Measurements from ENCODE around the gene TAS2R39. TPM values are rescaled to one million over a fixed set of nuclear protein-coding genes. Genes with fewer than 3 reads are reported as not detected.

TAS2R39 gene
- total and polyA plus RNA-seq, 2 experiments from 2014 or later: not detected

DNA sequence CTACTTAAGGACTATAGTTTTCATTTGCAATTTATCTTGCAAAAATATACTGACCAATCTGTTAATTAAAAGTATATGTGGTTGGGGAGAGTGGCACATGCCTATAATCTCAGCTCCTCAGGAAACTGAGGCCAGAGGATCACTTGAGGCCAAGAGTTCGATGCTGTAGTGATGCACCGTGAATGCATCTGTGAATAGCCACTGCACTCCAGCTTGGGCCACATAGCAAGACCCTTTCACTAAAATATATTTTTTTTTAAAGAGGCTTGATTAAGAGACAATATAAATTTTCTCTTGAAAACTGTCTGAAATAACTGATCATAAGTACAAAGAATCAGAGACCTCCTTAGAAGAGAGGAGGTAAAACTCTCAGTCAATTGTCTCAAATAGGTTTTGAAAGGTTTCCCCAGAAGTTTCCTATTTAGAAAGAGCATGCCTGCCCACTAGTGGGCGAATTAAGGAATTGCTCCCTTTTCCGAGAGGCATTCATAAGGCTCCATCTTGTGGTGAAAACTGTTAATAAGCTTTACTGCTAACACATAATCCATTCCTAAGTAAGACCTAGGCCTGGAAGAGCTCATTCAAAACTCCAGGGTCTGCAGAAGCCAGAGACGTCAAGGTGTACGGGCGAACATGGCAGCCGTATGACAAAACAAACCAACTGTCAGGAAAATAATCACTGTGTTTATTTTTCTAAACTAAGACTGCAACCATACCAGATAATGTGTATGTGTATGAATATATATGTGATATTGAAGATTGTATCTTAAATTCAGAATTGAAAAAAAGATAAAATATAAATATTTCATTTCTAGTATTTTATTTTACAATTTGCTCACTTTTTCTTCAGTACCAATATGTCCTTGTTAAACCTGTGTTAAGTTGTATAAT lies 31.8 kb downstream of the TAS2R39 start:
- Histone ChIP-seq H3K27ac (no peak overlapping the region), H4K20me1 (ENCODE audit: insufficient read depth) (no peaks in the 10 kb centered on the region), H3K27me3 (replicated peaks; ENCODE audit: insufficient read depth) (peaks cover 5% of the 10 kb centered on the region), H3K36me3 (ENCODE audit: low read depth) (no peaks in the 10 kb centered on the region), H3K9me2 (ENCODE audit: insufficient read depth) (no peaks in the 10 kb centered on the region), H3K4me3 (no peak overlapping the region), H3F3A (ENCODE audit: insufficient read depth) (peaks cover 10% of the 10 kb centered on the region; the same call in 1 of the 2 replicates), H3K4me2 (ENCODE audit: unreplicated experiment) (no peak overlapping the region), H2AFZ (no peak overlapping the region), H3K9ac (no peak overlapping the region), H3K9me3 (ENCODE audit: low read depth) (no peaks in the 10 kb centered on the region), H3K79me2 (ENCODE audit: insufficient read depth) (no peaks in the 10 kb centered on the region), H3K4me1 (ENCODE audit: insufficient read depth) (peaks cover 7% of the 10 kb centered on the region; the same call in 1 of the 2 replicates)
- in situ Hi-C loops (cut with MboI): loop anchor here (5.0 to 10.0 kb wide), 2 partner anchors 208 to 340 kb away; no protein-coding TSS in a partner anchor
- DNase-seq: peak; percentile 87
- 3 to 4% methylated on average over 8 of the region's 8 CpGs for WGBS, 2 experiments (ENCODE audit: low coverage in 1 of 2, low lambda C conversion rate in 2 of 2, missing lambda C conversion rate in 2 of 2)
- no peak for TF ChIP-seq EZH2phosphoT487 (IDR thresholded peaks at IDR 0.05; ENCODE audit: insufficient read depth, low read depth)
- TF ChIP-seq EZH2 (IDR thresholded peaks at IDR 0.05; ENCODE audit: insufficient read depth, poor library complexity, severe bottlenecking): no peak

DNA sequence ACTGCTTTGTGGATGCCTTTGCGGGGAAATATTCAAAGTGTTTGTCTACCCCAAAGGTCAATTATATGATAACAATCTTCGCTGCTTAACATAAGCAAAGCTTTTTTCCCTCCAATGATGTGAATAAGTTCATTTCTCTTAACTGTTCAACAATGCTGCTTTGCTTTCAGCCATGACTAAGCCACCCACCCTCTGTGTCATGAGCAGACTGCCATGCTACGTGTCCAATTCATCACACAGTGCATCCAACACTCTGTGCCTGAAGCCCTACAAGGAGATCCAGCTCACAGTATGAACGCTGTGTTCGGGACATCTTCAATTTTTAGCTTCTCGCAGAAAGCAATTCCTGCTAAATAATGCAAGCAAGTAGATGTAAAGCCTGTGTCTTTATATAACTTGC lies 32.9 kb downstream of the TAS2R39 start:
- TF ChIP-seq EZH2phosphoT487 (IDR thresholded peaks at IDR 0.05; ENCODE audit: insufficient read depth, low read depth): no peak
- TF ChIP-seq EZH2 (IDR thresholded peaks at IDR 0.05; ENCODE audit: insufficient read depth, poor library complexity, severe bottlenecking): no peak
- Histone ChIP-seq H4K20me1 (ENCODE audit: insufficient read depth) (no peaks in the 10 kb centered on the region), H3F3A (ENCODE audit: insufficient read depth) (peaks cover 10% of the 10 kb centered on the region; the same call in 1 of the 2 replicates), H3K79me2 (ENCODE audit: insufficient read depth) (no peaks in the 10 kb centered on the region), H3K4me1 (ENCODE audit: insufficient read depth) (peaks cover 7% of the 10 kb centered on the region; the same call in 1 of the 2 replicates), H3K4me2 (ENCODE audit: unreplicated experiment) (no peak overlapping the region), H2AFZ (0 out of 2 replicates have a peak overlapping the region, but pooled peaks have one; percentile 4), H3K27me3 (replicated peaks; ENCODE audit: insufficient read depth) (peaks cover 8% of the 10 kb centered on the region), H3K9me3 (ENCODE audit: low read depth) (no peaks in the 10 kb centered on the region), H3K9ac (no peak overlapping the region), H3K27ac (peak overlapping the region; percentile 26; the same call in 1 of the 2 replicates), H3K4me3 (no peak overlapping the region), H3K9me2 (ENCODE audit: insufficient read depth) (no peaks in the 10 kb centered on the region), H3K36me3 (ENCODE audit: low read depth) (no peaks in the 10 kb centered on the region)
- WGBS, 2 experiments (ENCODE audit: low coverage in 1 of 2, low lambda C conversion rate in 2 of 2, missing lambda C conversion rate in 2 of 2): 73 to 78% methylated on average over 6 of the region's 6 CpGs
- peak; percentile 84 for DNase-seq
- in situ Hi-C loops (cut with MboI): loop anchor here (10.0 kb wide), 1 partner anchor 341 kb away; no protein-coding TSS in a partner anchor

DNA sequence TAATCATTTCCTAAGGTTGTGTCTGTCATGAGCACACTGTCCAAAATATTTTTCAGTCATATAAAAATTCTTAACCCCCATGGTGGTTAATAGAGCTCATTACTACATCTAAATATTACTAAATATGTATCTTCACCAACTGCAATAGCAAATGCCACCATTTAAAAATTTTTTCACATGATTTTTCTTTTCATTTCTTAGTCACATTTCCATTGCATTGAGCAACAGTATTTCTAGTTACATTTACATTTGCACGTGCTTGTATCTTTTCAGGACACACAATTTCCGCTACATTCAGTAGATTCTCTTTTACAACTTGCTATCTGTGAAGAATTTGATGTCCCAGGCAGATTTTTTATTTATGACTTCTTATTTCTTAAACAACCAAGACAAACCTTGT lies 33.5 kb downstream of the TAS2R39 start:
- H3F3A ChIP-seq (ENCODE audit: insufficient read depth): peaks cover 10% of the 10 kb centered on the region; the same call in 1 of the 2 replicates
- no peaks in the 10 kb centered on the region for H3K9me2 ChIP-seq (ENCODE audit: insufficient read depth)
- no peak overlapping the region for H3K4me3 ChIP-seq
- WGBS, 2 experiments (ENCODE audit: low coverage in 1 of 2, low lambda C conversion rate in 2 of 2, missing lambda C conversion rate in 2 of 2): 82 to 90% methylated on average over 2 of the region's 2 CpGs
- in situ Hi-C loops (cut with MboI): loop anchor here (10.0 kb wide), 1 partner anchor 342 kb away; no protein-coding TSS in a partner anchor
- no peaks in the 10 kb centered on the region for H3K79me2 ChIP-seq (ENCODE audit: insufficient read depth)
- no peak overlapping the region for H3K4me2 ChIP-seq (ENCODE audit: unreplicated experiment)
- H3K9me3 ChIP-seq (ENCODE audit: low read depth): no peaks in the 10 kb centered on the region
- no peak overlapping the region for H3K27ac ChIP-seq
- peaks cover 7% of the 10 kb centered on the region; the same call in 1 of the 2 replicates for H3K4me1 ChIP-seq (ENCODE audit: insufficient read depth)
- H3K27me3 ChIP-seq (replicated peaks; ENCODE audit: insufficient read depth): peaks cover 13% of the 10 kb centered on the region
- H4K20me1 ChIP-seq (ENCODE audit: insufficient read depth): no peaks in the 10 kb centered on the region
- no peak for TF ChIP-seq EZH2 (IDR thresholded peaks at IDR 0.05; ENCODE audit: insufficient read depth, poor library complexity, severe bottlenecking)
- no peak overlapping the region for H3K9ac ChIP-seq
- DNase-seq: no peak
- no peak overlapping the region for H2AFZ ChIP-seq
- H3K36me3 ChIP-seq (ENCODE audit: low read depth): no peaks in the 10 kb centered on the region

DNA sequence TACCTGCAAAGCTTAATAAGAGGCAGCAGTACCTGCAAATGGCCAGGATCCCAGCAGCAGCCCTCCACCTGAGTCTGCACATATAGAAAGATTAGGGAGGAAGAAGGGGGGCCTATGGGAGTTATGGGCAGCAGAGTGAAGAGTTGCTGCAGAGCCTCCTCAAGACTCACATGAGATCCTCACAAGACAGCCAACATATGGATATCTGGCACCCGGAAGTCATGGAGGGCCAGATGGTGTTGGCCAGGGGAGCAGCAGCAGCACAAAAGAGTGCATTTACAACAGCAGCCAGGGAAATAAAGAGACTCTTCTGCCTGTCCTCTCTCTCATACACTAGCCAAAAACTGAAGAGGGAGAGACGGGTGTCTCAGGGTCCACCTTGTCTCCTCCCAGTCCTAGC lies 34.6 kb downstream of the TAS2R39 start:
- no peaks in the 10 kb centered on the region for H3K36me3 ChIP-seq (ENCODE audit: low read depth)

More for the DNA sequence above, 34.6 kb downstream of the TAS2R39 start:
- Histone ChIP-seq H3K9me3 (ENCODE audit: low read depth) (no peaks in the 10 kb centered on the region), H3F3A (ENCODE audit: insufficient read depth) (peaks cover 10% of the 10 kb centered on the region; the same call in 1 of the 2 replicates), H3K9ac (no peak overlapping the region), H3K27ac (no peak overlapping the region), H3K4me1 (ENCODE audit: insufficient read depth) (peaks cover 7% of the 10 kb centered on the region; the same call in 1 of the 2 replicates), H3K9me2 (ENCODE audit: insufficient read depth) (no peaks in the 10 kb centered on the region), H3K4me3 (no peak overlapping the region), H3K4me2 (ENCODE audit: unreplicated experiment) (no peak overlapping the region), H3K27me3 (replicated peaks; ENCODE audit: insufficient read depth) (peaks cover 24% of the 10 kb centered on the region), H3K79me2 (ENCODE audit: insufficient read depth) (no peaks in the 10 kb centered on the region), H2AFZ (no peak overlapping the region), H4K20me1 (ENCODE audit: insufficient read depth) (no peaks in the 10 kb centered on the region)
- in situ Hi-C loops (cut with MboI): loop anchor here (10.0 kb wide), 1 partner anchor 343 kb away; no protein-coding TSS in a partner anchor
- no peak for DNase-seq
- TF ChIP-seq EZH2phosphoT487 (IDR thresholded peaks at IDR 0.05; ENCODE audit: insufficient read depth, low read depth) (no peak), EZH2 (IDR thresholded peaks at IDR 0.05; ENCODE audit: insufficient read depth, poor library complexity, severe bottlenecking) (no peak)
- 28 to 32% methylated on average over 2 of the region's 2 CpGs for WGBS, 2 experiments (ENCODE audit: low coverage in 1 of 2, low lambda C conversion rate in 2 of 2, missing lambda C conversion rate in 2 of 2)

All from GM23248 (cell line).